ENCODE data around the gene MALT1.
"Not testable (repeated sequence)": the region's sequence is repeated elsewhere in the genome, so short reads cannot be mapped to it uniquely, and the experiment has no call there.

Gene MALT1

DNA sequence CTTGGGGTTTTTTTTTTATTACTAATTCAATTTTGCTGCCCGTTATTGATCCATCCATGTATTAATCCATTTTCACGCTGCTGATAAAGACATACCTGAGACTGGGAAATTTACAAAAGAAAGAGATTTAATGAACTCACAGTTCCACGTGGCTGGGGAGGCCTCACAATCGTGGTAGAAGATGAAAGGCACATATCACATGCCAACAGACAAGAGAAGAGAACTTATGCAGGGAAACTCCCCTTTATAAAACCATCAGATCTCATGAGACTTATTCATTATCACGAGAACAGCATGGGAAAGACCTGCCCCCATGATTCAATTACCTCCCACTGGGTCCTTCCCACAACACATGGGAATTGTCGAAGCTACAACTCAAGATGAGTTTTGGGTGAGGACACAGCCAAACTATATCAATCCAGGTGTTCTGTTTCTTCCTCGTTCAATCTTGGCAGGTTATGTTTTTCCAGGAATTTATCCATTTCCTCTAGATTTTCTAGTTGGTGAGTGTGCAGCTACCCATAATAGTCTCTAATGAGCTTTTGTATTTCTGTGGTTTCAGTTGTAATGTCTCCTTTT, 18.0 kb upstream of the MALT1 start:
- DNase-seq (ENCODE audit: low read depth, low spot score), result not testable (repeated sequence)

DNA sequence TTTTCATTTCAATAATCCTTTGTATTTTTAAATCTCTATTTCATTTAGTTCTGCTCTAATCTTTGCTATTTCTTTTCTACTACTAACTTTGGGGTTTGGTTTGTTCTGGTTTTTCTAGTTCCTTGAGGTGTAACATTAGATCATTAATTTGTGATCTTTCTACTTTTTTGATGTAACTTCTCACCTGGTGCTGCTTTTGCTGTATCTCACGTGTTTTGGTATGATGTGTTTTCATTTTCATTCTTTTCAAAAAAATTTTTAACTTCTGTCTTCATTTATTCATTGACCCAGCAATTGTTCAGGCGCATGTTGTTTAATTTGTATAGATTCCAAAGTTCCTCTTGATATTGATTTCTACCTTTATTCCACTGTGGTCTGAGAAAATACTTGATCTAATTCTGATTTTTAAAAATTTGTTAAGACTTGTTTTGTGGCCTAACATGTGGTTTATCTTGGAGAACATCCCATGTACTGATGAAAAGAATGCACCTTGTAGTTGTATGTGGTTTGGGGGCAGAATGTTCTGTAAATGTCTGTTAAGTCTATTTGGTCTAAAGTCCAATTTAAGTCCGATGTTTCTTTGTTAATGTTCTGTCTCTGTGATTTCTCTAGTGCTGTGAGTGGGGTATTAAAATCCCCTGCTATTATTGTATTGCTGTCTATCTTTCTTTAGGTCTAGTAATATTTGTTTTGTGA, 17.3 kb upstream of the MALT1 start:
- no peak for DNase-seq (ENCODE audit: low read depth, low spot score)

DNA sequence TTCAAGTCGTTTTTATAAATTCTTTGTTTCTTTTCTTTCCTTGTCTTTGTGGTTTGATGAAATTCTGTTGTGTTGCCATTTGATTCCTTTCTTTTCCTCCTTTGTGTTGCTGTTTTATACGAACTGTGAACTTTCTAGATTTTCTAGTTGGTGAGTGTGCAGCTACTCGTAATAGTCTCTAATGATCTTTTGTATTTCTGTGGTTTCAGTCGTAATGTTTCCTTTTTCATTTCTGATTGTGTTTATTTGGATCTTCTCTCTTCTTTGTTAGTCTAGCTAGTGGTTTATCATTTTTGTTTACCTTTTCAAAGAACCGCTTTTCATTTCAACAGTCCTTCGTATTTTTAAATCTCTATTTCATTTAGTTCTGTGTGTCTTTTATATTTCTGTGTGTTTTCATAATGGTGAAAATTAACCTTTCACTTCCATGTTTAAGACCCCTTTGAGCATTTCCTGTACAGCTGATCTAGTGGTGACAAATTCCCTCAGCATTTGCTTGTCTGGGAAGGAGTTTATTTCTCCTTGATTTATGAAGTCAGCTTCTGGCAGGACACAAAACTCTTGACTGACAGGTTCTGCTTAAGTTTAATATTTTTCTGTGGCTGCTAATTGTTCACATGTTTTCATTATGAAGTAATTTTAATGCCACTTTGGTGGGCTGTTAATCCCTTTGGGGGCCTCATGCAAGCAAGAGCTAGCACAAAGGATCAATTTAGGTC, 16.2 kb upstream of the MALT1 start:
- no peak for DNase-seq (ENCODE audit: low read depth, low spot score)

DNA sequence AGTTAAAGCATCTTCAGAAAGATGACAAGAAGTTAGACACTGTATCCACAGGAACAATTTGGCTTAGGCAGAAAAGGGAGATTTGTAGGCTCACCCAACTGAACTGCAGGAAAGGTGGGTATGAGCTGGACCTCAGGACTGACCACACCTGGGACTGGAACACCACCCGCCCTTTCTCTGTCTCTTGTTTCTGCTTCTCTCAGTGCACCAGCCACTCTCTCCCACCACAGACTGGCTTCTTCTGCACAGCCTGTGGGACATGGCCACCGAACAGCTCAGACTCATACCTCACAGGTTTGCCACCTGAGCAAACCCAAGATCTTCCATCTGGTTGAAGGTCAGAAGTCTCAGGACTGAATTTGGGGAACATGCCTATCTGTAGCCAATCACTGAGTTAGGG, 14.2 kb upstream of the MALT1 start:
- DNase-seq (ENCODE audit: low read depth, low spot score), result no peak

DNA sequence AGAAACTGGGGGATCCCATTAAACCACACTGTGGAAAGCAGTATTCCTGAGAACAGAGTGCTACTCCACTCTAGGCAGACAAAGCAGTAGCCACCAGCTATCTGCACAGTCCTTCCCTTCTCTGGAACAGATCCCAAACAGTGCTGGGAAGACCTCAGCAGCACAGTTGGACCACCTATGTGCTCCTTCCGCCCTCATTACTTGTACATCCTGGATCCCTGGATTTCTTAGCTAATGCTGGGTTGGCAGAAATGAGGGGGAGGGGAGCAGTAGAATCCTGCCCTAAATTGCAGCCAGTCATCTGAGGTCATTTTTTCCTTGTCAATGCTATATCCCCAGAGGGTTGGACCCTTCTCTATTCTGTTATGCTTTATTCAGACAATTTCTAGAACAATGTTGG, 13.8 kb upstream of the MALT1 start:
- DNase-seq (ENCODE audit: low read depth, low spot score), result no peak

DNA sequence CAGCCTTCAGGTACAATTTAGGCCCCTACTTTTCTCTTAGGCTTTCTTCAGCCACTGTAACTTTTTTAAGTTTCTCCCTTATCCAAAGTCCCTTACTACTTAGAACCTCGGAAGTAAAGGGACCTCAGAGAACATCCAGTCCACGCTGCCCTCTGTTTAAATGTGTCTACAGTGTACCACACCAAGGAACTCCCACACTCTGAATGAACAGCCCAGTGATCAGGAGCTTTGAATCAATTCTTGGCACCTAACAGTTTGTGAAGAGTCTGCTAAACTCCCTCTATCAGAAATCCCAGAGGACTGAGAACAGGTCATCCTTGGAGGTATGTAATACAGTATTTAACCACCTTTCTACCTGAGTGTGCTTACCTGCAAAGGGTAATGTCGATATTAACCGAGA, 11.6 kb upstream of the MALT1 start:
- no peak for DNase-seq (ENCODE audit: low read depth, low spot score)

DNA sequence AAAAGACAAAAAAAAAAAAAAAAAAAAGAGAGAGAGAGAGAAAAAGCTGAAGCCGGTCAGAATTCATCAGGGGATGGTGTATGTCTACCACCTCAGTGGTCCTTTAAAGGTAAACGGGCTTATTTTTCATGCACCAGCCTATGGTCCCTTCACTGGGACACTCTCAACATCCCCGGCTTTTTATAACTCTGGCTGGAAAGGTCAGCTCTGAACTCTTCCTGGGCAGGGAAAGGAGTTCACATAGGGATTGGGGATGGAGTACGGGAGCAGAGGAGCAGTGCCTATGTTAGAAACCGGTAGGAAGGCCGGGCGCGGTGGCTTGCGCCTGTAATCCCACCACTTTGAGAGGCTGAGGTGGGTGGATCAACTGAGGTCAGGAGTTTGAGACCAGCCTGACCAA, 10.3 kb upstream of the MALT1 start:
- DNase-seq (ENCODE audit: low read depth, low spot score), result no peak

DNA sequence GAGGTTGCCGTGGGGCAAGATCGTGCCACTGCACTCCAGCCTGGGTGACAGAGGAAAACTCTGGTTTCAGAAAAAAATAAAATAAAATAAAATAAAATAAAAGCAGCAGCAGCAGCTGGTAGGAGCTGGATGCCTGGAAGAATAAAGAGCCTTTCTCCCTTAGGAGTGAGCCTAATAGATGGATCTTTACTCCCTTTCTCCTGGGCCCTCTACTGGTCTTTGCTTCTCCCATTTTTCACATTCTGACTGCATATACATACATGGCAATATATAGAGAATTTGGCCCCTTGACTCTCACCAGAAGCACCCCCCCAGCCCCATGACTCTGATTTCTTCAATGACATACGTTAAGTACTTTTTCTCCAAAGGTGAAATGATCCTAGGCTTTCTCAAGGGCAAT, 9.8 kb upstream of the MALT1 start:
- no peak for DNase-seq (ENCODE audit: low read depth, low spot score)

DNA sequence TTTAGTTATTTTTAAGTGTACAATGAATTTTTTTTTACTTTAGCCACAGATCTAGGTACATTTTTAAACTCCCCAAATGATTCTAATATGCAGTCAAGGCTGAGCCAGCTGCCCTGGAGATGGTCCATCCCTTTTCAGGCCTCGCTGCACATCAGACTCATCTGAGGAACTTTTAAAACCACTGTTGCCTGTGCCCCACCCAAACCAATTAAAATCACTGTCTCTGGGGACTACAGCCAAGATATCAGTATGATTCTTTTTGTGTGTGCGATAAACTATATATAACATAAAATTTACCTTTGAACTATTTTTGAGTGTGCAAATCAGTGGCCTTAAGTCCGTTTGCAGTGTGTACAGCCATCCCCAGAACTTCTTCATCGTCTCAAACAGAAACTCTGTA, 9.1 kb upstream of the MALT1 start:
- no peak for DNase-seq (ENCODE audit: low read depth, low spot score)

DNA sequence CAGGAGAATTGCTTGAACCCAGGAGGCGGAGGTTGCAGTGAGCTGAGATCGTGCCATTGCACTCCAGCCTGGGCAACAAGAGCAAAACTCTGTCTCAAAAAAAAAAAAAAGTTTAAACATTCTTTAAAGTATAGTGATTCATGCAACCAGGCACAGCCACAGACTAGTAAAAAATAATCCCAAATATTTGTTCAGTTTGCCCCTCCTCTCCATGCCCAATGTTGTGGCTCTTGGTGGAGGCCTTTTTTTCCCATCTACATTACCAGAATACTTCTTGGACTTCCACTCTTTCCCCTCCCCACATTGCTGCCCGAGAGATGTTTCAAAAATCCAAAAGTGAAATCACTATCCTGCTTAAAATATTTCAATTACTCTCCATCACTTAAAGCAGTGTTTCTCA, 5.1 kb upstream of the MALT1 start:
- DNase-seq (ENCODE audit: low read depth, low spot score), result no peak

DNA sequence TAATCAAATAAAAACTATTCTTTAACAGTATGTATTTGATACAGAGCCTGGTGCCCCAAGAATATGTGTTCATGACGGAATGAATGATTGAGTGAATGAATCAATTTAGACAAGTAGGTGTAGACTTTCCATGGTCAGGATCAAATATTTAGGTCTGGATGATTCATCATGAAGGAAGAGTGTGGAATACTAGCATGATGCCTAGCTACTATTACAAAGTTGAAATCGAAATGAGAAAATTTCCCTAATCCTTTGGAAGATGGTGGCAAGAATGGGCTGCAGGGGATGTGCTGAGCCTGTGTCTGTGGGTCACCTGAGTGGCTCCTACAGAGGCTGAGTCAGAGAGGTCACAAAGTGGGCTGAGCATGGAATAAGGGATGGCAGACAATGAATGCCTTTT, 3.1 kb upstream of the MALT1 start:
- no peak for DNase-seq (ENCODE audit: low read depth, low spot score)

DNA sequence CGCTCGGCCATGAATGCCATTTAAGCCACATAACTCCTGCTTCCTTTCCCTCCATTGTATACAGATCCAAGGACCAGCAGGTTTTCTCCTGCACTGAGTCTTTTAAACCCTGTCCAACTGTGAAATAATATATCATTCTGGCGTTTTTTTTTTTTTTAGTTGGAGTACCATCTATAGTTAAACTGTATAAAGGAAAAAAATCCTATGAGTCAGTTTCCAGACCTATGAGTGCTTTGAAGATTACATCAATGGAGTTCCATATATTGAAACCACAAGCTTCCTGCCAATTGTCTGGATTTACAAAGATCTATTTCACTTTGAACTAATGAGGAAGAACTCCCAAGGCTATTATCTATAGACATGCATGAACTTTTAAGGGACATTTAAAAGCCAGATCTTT, 2.4 kb upstream of the MALT1 start:
- DNase-seq (ENCODE audit: low read depth, low spot score), result no peak

DNA sequence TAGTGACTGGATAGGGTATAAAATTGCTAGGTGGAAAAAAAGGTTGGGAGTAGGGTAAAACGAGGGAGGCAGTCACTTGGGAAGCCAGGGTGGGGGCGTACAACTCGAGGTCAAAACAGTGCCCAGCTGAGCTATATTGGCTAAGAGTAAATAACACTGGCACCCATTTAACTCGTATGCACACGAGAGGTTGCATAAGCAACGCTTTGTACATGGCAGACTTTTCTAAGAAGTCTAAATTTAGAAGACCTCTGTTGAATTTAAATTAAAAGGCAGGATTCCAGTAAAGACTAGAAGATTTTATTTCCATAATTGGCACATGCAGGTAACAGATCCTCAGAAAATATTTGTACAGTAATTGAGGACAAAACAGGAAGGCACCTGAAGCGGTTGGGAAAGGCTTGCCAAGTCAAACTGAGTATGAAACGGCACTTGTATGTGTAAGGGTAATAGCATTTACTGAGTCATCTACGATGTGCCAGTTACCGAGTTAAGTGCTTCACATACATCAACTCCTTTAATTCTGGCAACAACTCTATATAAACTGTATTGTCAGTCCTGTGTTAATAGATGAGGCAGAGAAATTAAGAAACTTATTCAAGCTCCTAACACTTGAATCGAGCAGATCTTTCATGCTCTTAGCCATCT, 1.4 kb upstream of the MALT1 start:
- DNase-seq (ENCODE audit: low read depth, low spot score), result no peak

DNA sequence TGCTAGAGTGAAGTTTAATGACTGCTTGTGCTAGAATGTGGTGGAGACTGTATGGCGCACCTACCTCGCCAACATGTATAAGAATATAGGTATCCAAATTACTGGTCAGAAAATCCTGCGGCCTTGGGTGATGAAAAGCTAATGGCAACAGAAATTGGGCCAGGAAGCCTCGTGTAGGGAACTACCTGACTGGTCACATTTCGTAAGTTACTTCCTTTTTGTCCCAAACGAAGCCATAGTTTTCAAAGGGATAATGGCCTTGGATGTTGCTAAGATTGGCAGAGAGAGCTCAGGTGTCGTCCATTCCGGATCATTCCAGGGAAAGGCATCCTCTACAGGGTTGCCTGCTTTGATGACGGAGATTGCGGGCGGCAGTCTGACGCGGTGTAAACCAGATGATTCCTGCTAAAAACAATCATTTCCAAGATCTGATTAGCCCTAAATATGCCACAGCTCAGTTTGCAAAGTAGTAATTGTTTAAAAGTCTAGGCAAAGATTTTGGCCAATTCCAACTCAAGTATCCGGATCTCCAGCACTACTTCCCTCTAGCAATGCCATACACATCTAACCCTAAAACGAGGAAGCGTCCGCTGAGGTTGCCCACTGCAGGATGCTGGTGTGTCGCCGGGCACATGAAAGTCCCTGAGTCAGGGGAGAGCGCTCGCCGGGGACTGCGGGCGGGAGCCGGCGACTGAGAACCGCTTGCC, 708 bp upstream of the MALT1 start:
- no peak for DNase-seq (ENCODE audit: low read depth, low spot score)

DNA sequence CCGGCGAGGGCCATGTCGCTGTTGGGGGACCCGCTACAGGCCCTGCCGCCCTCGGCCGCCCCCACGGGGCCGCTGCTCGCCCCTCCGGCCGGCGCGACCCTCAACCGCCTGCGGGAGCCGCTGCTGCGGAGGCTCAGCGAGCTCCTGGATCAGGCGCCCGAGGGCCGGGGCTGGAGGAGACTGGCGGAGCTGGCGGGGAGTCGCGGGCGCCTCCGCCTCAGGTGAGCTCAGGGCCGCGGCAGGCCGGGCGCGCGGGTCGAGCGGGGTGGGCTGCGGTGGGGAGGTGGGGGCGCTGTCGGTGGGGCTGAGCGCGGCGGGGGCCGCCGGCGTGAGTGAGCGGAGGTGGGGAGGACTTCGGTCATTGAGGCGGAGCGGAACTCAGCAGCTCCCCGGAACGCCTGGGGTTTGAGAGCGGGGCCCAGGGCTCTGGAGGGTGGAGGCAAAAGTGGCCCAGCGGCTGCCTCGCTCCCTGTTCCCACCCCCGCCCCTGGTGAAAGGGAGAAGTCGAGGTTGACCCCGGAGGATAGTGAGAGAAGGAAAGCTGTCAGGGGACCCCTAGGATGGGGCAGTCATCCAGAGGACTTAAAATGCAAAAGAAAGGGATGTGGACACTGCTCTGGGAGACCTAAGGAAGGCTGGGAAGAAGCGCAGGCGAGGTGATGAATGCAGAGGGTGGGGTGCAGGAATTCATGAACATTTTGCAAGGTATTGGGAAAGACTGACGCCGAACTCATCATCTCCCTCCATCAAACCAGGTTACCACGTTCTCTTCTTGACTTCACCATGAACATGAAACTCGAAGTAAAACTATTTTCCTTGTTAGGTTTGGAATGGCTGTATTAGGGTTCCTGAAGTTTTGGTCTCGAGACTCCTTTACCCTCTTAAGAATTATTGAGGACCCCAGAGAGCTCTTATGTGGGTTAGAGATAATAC, 633 bp downstream of the MALT1 start:
- no peak for DNase-seq (ENCODE audit: low read depth, low spot score)

DNA sequence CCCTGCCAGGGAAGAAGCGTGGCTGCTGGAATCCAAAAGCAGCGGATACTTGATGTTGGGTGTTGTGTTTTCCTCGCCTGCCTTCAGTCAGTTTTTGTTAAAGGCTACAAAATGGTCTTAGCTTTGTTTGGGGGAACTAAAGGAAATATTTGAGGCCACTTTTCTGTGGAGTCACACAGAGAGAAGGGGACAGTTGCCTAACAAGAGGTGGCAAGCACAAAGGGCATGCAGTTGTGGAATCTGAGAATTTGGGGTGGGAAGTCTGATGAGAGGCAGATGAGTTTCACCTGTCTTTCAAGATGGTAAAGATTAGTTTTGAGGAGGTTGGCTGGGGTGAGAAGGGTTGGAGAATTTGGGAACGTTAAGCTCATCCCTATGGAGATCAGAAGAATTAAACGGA, 2.9 kb downstream of the MALT1 start:
- no peak for DNase-seq (ENCODE audit: low read depth, low spot score)

DNA sequence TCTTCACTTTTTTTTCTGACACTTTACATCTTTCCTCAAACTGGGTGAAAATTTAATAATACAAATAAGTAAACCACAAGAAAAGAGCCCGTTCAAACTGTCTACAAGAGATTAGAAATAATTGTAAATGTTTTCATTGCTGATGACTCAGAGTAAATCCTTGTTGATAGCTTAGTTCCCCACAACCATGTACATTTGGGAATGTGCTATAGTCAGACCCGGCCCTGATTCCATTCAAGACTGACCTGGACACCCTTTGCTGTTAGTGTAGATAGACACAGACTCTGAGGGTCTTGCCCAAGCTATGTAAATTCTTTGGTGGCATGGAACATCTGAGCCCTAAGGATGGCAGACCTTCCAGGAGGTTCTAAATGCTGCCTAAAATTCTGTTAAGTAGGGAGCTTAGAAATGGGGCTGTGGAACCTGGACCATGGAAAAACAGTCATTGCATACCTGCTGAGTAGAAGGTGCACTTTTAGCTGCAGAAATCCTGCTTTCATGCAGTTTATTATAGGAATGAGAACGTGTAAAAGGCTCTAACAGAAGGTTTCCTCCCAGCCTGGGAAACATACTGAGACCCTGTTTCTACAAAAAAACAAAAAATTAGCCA, 3.7 kb downstream of the MALT1 start:
- no peak for DNase-seq (ENCODE audit: low read depth, low spot score)

DNA sequence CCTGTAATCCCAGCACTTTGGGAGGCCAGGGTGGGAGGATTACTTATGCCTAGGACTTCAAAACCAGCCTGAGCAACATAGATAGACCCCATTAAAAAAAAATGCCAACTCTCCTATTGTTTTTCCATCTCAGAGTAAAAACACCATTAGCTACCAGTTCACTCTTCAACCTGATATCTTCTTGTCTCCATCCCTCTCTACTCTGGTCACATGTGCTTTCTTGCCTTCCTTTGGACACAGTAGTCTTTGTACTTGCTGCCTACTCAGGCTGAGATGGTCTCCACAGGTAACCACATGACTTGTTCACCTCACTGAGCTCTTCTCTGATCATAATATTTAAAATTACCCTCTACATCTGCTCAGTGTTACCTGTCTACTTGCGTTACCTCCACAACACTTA, 5.0 kb downstream of the MALT1 start:
- no peak for DNase-seq (ENCODE audit: low read depth, low spot score)

DNA sequence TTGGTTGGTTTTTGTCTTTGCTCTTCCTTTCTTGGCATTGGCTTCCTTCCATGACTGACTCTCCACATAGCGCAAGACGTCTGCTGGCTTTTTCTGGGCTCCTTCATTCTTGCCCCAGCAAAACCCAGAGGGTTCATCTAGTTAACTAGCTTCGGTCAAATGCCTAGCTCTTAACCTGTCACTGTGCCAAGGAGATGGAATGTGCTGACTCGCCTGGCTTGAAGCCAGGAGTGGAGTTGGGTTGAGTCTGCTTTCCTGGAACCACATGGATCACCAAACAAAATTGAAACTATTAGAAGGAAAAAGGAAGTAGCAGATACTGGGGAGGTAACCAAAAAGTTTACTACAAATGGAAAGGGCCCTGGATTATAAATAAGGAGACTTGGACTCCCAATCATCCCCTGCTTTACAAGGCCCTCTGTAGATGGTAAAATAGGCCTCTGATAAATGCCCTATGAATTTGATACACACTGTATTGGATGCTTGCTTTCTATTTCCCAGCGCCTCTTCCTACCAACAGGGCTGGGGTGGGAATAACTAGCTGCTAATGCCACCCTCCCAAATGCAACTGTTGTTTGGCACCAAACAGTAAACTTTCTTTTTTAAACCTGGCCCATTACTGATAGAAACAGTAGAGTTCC, 11.3 kb downstream of the MALT1 start:
- peak; percentile 72 for DNase-seq (ENCODE audit: low read depth, low spot score)

DNA sequence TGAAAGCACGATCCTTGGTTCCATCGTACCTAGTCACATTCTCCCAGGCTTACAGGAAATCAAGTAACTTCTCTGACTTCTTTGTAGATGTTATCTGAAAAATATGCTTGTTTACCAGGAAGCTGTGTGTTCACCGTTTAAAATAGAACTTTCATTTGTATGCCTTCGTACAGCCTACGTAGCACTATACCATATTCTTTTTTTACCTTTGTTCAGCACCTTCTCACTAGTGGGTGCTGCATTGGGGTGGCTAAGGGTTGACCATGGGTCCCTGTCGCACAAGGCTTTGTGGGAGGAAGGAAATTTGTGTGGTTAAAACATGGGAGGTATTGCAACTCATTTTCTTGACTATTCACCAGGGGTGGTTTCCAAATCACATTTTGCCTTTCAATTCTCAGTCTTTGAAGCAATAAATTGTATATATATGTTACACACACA, 16.6 kb downstream of the MALT1 start:
- no peak for DNase-seq (ENCODE audit: low read depth, low spot score)
